Measurements from ENCODE around the gene AHSP.

DNA sequence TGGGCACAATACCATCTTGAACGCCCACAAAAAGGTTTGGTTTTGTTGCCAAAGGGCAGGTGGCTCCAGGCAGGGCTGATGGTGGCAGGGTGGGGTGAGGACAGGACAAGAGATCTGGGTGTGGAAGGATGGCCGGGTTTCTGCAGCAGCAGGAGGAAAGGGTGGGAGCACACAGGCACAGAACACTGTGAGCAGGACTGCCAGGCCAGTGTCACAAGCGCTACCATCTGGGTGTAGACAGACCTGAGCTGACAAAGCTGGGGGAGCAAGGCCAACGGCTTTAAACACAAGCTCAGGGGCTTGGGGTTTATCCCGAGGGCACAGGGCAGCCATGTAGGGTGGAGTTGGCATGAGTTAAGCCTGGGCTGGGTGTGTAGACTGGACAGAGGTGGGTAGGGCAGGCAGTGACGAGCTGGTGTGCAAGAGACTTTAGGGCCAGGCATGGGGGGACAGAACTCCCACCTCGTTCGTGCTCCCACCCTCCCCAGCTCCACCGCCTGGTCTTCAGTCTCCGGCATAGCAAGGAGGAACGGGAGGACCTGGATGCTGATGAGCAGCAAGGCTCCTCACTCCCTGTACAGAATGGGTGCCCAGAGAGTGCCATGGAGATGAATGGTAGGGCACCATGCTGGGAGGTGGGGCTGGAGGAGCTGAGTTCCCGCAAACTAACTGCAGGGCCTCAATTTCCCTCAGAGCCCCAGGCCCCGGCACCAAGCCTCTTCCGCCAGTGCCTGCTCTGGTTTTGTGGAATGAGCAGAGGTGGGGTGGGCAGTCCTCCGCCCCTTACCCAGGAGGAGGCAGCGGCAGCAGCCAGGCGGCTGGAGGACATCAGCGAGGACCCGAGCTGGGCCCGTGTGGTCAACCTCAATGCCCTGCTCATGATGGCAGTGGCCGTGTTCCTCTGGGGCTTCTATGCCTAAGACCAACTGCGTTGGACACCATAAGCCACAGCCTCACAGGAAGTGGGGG lies 37.8 kb upstream of the AHSP start:
- TF ChIP-seq, protein P1, sequence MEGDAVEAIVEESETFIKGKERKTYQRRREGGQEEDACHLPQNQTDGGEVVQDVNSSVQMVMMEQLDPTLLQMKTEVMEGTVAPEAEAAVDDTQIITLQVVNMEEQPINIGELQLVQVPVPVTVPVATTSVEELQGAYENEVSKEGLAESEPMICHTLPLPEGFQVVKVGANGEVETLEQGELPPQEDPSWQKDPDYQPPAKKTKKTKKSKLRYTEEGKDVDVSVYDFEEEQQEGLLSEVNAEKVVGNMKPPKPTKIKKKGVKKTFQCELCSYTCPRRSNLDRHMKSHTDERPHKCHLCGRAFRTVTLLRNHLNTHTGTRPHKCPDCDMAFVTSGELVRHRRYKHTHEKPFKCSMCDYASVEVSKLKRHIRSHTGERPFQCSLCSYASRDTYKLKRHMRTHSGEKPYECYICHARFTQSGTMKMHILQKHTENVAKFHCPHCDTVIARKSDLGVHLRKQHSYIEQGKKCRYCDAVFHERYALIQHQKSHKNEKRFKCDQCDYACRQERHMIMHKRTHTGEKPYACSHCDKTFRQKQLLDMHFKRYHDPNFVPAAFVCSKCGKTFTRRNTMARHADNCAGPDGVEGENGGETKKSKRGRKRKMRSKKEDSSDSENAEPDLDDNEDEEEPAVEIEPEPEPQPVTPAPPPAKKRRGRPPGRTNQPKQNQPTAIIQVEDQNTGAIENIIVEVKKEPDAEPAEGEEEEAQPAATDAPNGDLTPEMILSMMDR (IDR thresholded peaks at IDR 0.05) = no peak
- TF ChIP-seq POLR2A (IDR thresholded peaks at IDR 0.05) = no peak

Data from thyroid gland (tissue), 4 donors.